ENCODE measurements around the gene RBM6.
A peak's percentile ranks its signal among the peaks of the same experiment; 100 is the strongest.
"Not testable (repeated sequence)": the region's sequence is repeated elsewhere in the genome, so short reads cannot be mapped to it uniquely, and the experiment has no call there.

The RBM6 gene

GRCh38 chr3:49914906-49915305 is 25.0 kb upstream of the RBM6 start:
- DNase-seq (ENCODE audit: low read depth) = no peak

- no peak for DNase-seq (ENCODE audit: low read depth)
Observed at GRCh38 chr3:49916686-49917085, 23.3 kb upstream of the RBM6 start.

GRCh38 chr3:49917806-49918590 is 22.0 kb upstream of the RBM6 start:
- not testable (repeated sequence) for DNase-seq (ENCODE audit: low read depth)

- DNase-seq (ENCODE audit: low read depth) = no peak
Observed at GRCh38 chr3:49924683-49925082, 15.3 kb upstream of the RBM6 start.

GRCh38 chr3:49925485-49925884 is 14.5 kb upstream of the RBM6 start:
- DNase-seq (ENCODE audit: low read depth) = no peak

GRCh38 chr3:49926117-49926728 is 13.7 kb upstream of the RBM6 start:
- DNase-seq (ENCODE audit: low read depth) = no peak

GRCh38 chr3:49927798-49928197 is 12.2 kb upstream of the RBM6 start:
- DNase-seq (ENCODE audit: low read depth) = no peak

- DNase-seq (ENCODE audit: low read depth) = no peak
Observed at GRCh38 chr3:49928481-49929017, 11.4 kb upstream of the RBM6 start.

- peak; percentile 76 for DNase-seq (ENCODE audit: low read depth)
Observed at GRCh38 chr3:49929291-49930167, 10.4 kb upstream of the RBM6 start, which contains the start of gene MON1A. MON1A (minus strand) TSS chr3:49929811; CDS start chr3:49913346, 16,465 bp downstream.

- no peak for DNase-seq (ENCODE audit: low read depth)
Observed at GRCh38 chr3:49930168-49930690, 9.7 kb upstream of the RBM6 start.

- DNase-seq (ENCODE audit: low read depth) = no peak
Observed at GRCh38 chr3:49930922-49931321, 9.0 kb upstream of the RBM6 start.

GRCh38 chr3:49932281-49932680 is 7.7 kb upstream of the RBM6 start:
- not testable (repeated sequence) for DNase-seq (ENCODE audit: low read depth)

GRCh38 chr3:49937090-49937489 is 2.9 kb upstream of the RBM6 start:
- no peak for DNase-seq (ENCODE audit: low read depth)

- no peak for DNase-seq (ENCODE audit: low read depth)
Observed at GRCh38 chr3:49940667-49941249, 808 bp downstream of the RBM6 start.

GRCh38 chr3:49942651-49943050 is 2.7 kb downstream of the RBM6 start:
- DNase-seq (ENCODE audit: low read depth) = no peak

- no peak for DNase-seq (ENCODE audit: low read depth)
Observed at GRCh38 chr3:49952924-49953323, 13.0 kb downstream of the RBM6 start.

GRCh38 chr3:49955636-49956035 is 15.7 kb downstream of the RBM6 start:
- no peak for DNase-seq (ENCODE audit: low read depth)

- DNase-seq (ENCODE audit: low read depth) = no peak
Observed at GRCh38 chr3:49966233-49966942, 26.4 kb downstream of the RBM6 start.

GRCh38 chr3:49967291-49967690 is 27.3 kb downstream of the RBM6 start:
- DNase-seq (ENCODE audit: low read depth) = no peak

- DNase-seq (ENCODE audit: low read depth) = no peak
Observed at GRCh38 chr3:49968346-49968745, 28.4 kb downstream of the RBM6 start.

GRCh38 chr3:49972656-49973055 is 32.7 kb downstream of the RBM6 start:
- DNase-seq (ENCODE audit: low read depth) = no peak

All from T-helper 22 cell (primary cell).